H9 (cell line): ENCODE results near the gene DFFB. TPM values are rescaled to one million over a fixed set of nuclear protein-coding genes. Genes with fewer than 3 reads are reported as not detected.

ENCODE experiments used
- DNase-seq: peaks from one replicate; pipeline ENCODE4 v3.0.0-alpha.2; 2017
- H2AFZ ChIP-seq: one replicate; pipeline ENCODE4 v1.6.1; 2013; ENCODE audit warnings: mild to moderate bottlenecking, low read length, control low read depth, moderate library complexity
- H2AK5ac ChIP-seq: 2 replicates; pipeline ENCODE4 v1.6.1; 2013; ENCODE audit warnings: low read length, control low read depth, mixed read lengths; ENCODE audit not compliant: insufficient read length
- H2BK120ac ChIP-seq: one replicate; pipeline ENCODE4 v1.6.1; 2013; ENCODE audit warnings: low read depth, mild to moderate bottlenecking, low read length, control low read depth, inconsistent platforms; ENCODE audit not compliant: poor library complexity, severe bottlenecking
- H2BK12ac ChIP-seq: 2 replicates; pipeline ENCODE4 v1.6.1; 2013; ENCODE audit warnings: low read length, control low read depth, mixed read lengths, low read depth; ENCODE audit not compliant: insufficient read length
- H2BK15ac ChIP-seq: 2 replicates; pipeline ENCODE4 v1.6.1; 2013; ENCODE audit warnings: low read depth, low read length, control low read depth
- H2BK20ac ChIP-seq: one replicate; pipeline ENCODE4 v1.6.1; 2013; ENCODE audit warnings: low read depth, mild to moderate bottlenecking, low read length, control low read depth, inconsistent platforms; ENCODE audit not compliant: poor library complexity, severe bottlenecking
- H2BK5ac ChIP-seq: 2 replicates; pipeline ENCODE4 v1.6.1; 2013; ENCODE audit warnings: low read length, control low read depth, mixed read lengths; ENCODE audit not compliant: insufficient read length
- H3K14ac ChIP-seq: 2 replicates; pipeline ENCODE4 v1.6.1; 2013; ENCODE audit warnings: low read length, control low read depth; ENCODE audit not compliant: insufficient read depth
- H3K18ac ChIP-seq: 2 replicates; pipeline ENCODE4 v1.6.1; 2013; ENCODE audit warnings: low read depth, mild to moderate bottlenecking, mixed read lengths, low read length, control low read depth; ENCODE audit not compliant: insufficient read length
- H3K23ac ChIP-seq: 2 replicates; pipeline ENCODE4 v1.6.1; 2013; ENCODE audit warnings: low read length, control low read depth, mixed read lengths, low read depth; ENCODE audit not compliant: insufficient read length
- H3K23me2 ChIP-seq: 2 replicates; pipeline ENCODE4 v1.6.1; 2013; ENCODE audit warnings: low read depth, mild to moderate bottlenecking, mixed read lengths, low read length, control low read depth; ENCODE audit not compliant: insufficient read length, poor library complexity, severe bottlenecking
- H3K27ac ChIP-seq: 2 replicates; pipeline ENCODE4 v1.5.1; 2013; ENCODE audit warnings: low read length, control low read depth, mixed read lengths, low read depth; ENCODE audit not compliant: insufficient read length
- H3K27me3 ChIP-seq: 2 replicates; pipeline ENCODE4 v1.6.1; 2013; ENCODE audit warnings: low read length, control low read depth, inconsistent platforms; ENCODE audit not compliant: insufficient read depth
- H3K4ac ChIP-seq: 2 replicates; pipeline ENCODE4 v1.6.1; 2013; ENCODE audit warnings: low read depth, mild to moderate bottlenecking, control low read depth, inconsistent platforms, low read length, moderate library complexity
- H3K4me1 ChIP-seq: 2 replicates; pipeline ENCODE4 v1.6.1; 2013; ENCODE audit warnings: low read length, control low read depth, inconsistent platforms; ENCODE audit not compliant: insufficient read depth
- H3K4me2 ChIP-seq: 2 replicates; pipeline ENCODE4 v1.6.1; 2013; ENCODE audit warnings: low read length, control low read depth, mixed read lengths; ENCODE audit not compliant: insufficient read length, insufficient read depth
- H3K56ac ChIP-seq: 2 replicates; pipeline ENCODE4 v1.6.1; 2013; ENCODE audit warnings: low read depth, mild to moderate bottlenecking, mixed read lengths, low read length, control low read depth; ENCODE audit not compliant: insufficient read length
- H3K79me1 ChIP-seq: 2 replicates; pipeline ENCODE4 v1.6.1; 2013; ENCODE audit warnings: low read depth, mild to moderate bottlenecking, moderate library complexity, low read length, control low read depth, inconsistent platforms; ENCODE audit not compliant: insufficient read depth, poor library complexity, severe bottlenecking
- H3K79me2 ChIP-seq: 2 replicates; pipeline ENCODE4 v1.6.1; 2013; ENCODE audit warnings: low read length, control low read depth, inconsistent platforms; ENCODE audit not compliant: insufficient read depth
- H3K9ac ChIP-seq: 2 replicates; pipeline ENCODE4 v1.6.1; 2013; ENCODE audit warnings: low read length, control low read depth, mixed read lengths; ENCODE audit not compliant: insufficient read length; ENCODE audit errors: extremely low read depth
- H3K9me3 ChIP-seq: one replicate; pipeline ENCODE4 v1.6.1; 2013; ENCODE audit warnings: low read depth, low read length, inconsistent platforms; ENCODE audit not compliant: control insufficient read depth
- H3T11ph ChIP-seq: one replicate; pipeline ENCODE4 v1.6.1; 2013; ENCODE audit warnings: mild to moderate bottlenecking, low read length, control low read depth, inconsistent platforms
- H4K20me1 ChIP-seq: one replicate; pipeline ENCODE4 v1.6.1; 2013; ENCODE audit not compliant: control insufficient read depth, insufficient read length, insufficient read depth
- H4K5ac ChIP-seq: 2 replicates; pipeline ENCODE4 v1.6.1; 2013; ENCODE audit warnings: low read depth, mild to moderate bottlenecking, mixed read lengths, low read length, control low read depth; ENCODE audit not compliant: insufficient read length
- H4K8ac ChIP-seq: replicated peaks from 2 replicates; pipeline ENCODE4 v1.6.1; 2013; ENCODE audit warnings: low read length, control low read depth, mixed read lengths, low read depth; ENCODE audit not compliant: insufficient read length
- H4K91ac ChIP-seq: 2 replicates; pipeline ENCODE4 v1.6.1; 2013; ENCODE audit warnings: low read depth, mild to moderate bottlenecking, moderate library complexity, mixed read lengths, low read length, control low read depth; ENCODE audit not compliant: insufficient read length
- H3K27ac Mint-ChIP-seq, 3 experiments: 2 replicates in 2 of 3; 3 replicates in 1 of 3; pipeline ENCODE4 v1.8.0; 2020 to 2021; ENCODE audit warnings: mixed read lengths in 3 of 3, mild to moderate bottlenecking in 1 of 3, moderate library complexity in 1 of 3
- H3K27me3 Mint-ChIP-seq: 2 replicates; pipeline ENCODE4 v1.8.0; 2021; ENCODE audit warnings: low read depth, mild to moderate bottlenecking, moderate library complexity, mixed read lengths
- H3K36me3 Mint-ChIP-seq, 3 experiments: 2 replicates in 2 of 3; 3 replicates in 1 of 3; pipeline ENCODE4 v1.8.0; 2020 to 2021; ENCODE audit warnings: low read depth in 3 of 3, mixed read lengths in 3 of 3; ENCODE audit not compliant: insufficient read depth in 1 of 3
- H3K4me1 Mint-ChIP-seq, 2 experiments: 2 replicates each; pipeline ENCODE4 v1.8.0; 2020; ENCODE audit warnings: mixed read lengths in 2 of 2
- H3K4me3 Mint-ChIP-seq, 2 experiments: 2 replicates in 1 of 2; 3 replicates in 1 of 2; pipeline ENCODE4 v1.8.0; 2020 to 2021; ENCODE audit warnings: mild to moderate bottlenecking in 2 of 2, mixed read lengths in 2 of 2, moderate library complexity in 1 of 2
- H3K9me3 Mint-ChIP-seq, 2 experiments: 2 replicates in 1 of 2; 3 replicates in 1 of 2; pipeline ENCODE4 v1.8.0; 2020; ENCODE audit warnings: mild to moderate bottlenecking in 2 of 2, mixed read lengths in 2 of 2, moderate library complexity in 1 of 2
- WGBS: extraction: QIAGEN DNeasy Blood & Tissue Kit; methylation state at CpG from one replicate; pipeline ENCODE4 v1.1.7; 2013; ENCODE audit warnings: missing lambda C conversion rate, low lambda C conversion rate, mixed read lengths; ENCODE audit not compliant: insufficient read length; ENCODE audit errors: extremely low coverage; 5-methylcytosine and 5-hydroxymethylcytosine counted together
- total RNA-seq: library from RNA; stranded (reverse); gene quantifications from 2 replicates; pipeline ENCODE4 v1.2.1, GENCODE V29; 2021
- TF ChIP-seq, protein P1 (sequence below): fragments of 200-600 bp; sonication (generic); conservative IDR thresholded peaks from 3 replicates; pipeline ENCODE4 v1.8.0; 2021; ENCODE audit warnings: antibody characterized with exemption, mild to moderate bottlenecking

The DFFB gene
- total RNA-seq, 1 experiment from 2014 or later, result 9.7 TPM

- no peak overlapping the region for H2BK120ac ChIP-seq
- no peak overlapping the region for H3K4me3 Mint-ChIP-seq
- H2BK12ac ChIP-seq, result no peak overlapping the region
- H3K27me3 ChIP-seq, result no peaks in the 10 kb centered on the region
- no peak overlapping the region for H4K8ac ChIP-seq
- peaks cover 0 to 1% of the 10 kb centered on the region in 2 experiments; a peak in 1 of 5 replicates for H3K9me3 Mint-ChIP-seq
- no peak overlapping the region for H3K56ac ChIP-seq
- no peak overlapping the region for H3K9ac ChIP-seq
- TF ChIP-seq, protein P1, sequence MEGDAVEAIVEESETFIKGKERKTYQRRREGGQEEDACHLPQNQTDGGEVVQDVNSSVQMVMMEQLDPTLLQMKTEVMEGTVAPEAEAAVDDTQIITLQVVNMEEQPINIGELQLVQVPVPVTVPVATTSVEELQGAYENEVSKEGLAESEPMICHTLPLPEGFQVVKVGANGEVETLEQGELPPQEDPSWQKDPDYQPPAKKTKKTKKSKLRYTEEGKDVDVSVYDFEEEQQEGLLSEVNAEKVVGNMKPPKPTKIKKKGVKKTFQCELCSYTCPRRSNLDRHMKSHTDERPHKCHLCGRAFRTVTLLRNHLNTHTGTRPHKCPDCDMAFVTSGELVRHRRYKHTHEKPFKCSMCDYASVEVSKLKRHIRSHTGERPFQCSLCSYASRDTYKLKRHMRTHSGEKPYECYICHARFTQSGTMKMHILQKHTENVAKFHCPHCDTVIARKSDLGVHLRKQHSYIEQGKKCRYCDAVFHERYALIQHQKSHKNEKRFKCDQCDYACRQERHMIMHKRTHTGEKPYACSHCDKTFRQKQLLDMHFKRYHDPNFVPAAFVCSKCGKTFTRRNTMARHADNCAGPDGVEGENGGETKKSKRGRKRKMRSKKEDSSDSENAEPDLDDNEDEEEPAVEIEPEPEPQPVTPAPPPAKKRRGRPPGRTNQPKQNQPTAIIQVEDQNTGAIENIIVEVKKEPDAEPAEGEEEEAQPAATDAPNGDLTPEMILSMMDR, result no peak
- no peak overlapping the region for H4K91ac ChIP-seq
- H3K23ac ChIP-seq, result no peak overlapping the region
- H4K20me1 ChIP-seq, result no peaks in the 10 kb centered on the region
- no peaks in the 10 kb centered on the region for H3K23me2 ChIP-seq
- no peak overlapping the region for H2BK20ac ChIP-seq
- H3K9me3 ChIP-seq, result no peaks in the 10 kb centered on the region
- H3K27me3 Mint-ChIP-seq, result no peaks in the 10 kb centered on the region; the same call in 1 of the 2 replicates
- peaks cover 14% of the 10 kb centered on the region; the same call in 1 of the 2 replicates for H3K79me2 ChIP-seq
- no peaks in the 10 kb centered on the region for H3K4me1 ChIP-seq
- no peak overlapping the region for H4K5ac ChIP-seq
- no peak overlapping the region; the same call in 1 of the 2 replicates for H3K14ac ChIP-seq
- no peak overlapping the region for H3K4me2 ChIP-seq
- no CpG with 5 or more reads among the region's 17 CpGs for WGBS
- H2BK15ac ChIP-seq, result no peak overlapping the region
- H3K4me1 Mint-ChIP-seq, result peaks cover 0 to 2% of the 10 kb centered on the region in 2 experiments; a peak in 2 of 4 replicates
- H3K27ac Mint-ChIP-seq, result no peak overlapping the region
- DNase-seq, result no peak
- H3K27ac ChIP-seq, result no peak overlapping the region
- no peak overlapping the region for H2AK5ac ChIP-seq
- H2BK5ac ChIP-seq, result no peak overlapping the region
- no peak overlapping the region for H3T11ph ChIP-seq
- peaks cover 6% of the 10 kb centered on the region for H3K79me1 ChIP-seq
- H3K4ac ChIP-seq, result no peak overlapping the region
- H3K18ac ChIP-seq, result no peak overlapping the region
- H2AFZ ChIP-seq, result no peak overlapping the region
- peaks cover 24 to 48% (median 48%) of the 10 kb centered on the region in 3 experiments; a peak in 6 of 7 replicates for H3K36me3 Mint-ChIP-seq
These were observed 34.1 kb downstream of the DFFB start for GRCh38 chr1:3891329-3891865.
